ENCODE results near the gene EVA1A. TPM values are rescaled to one million over a fixed set of nuclear protein-coding genes. Genes with fewer than 3 reads are reported as not detected.

EVA1A gene
- total and polyA plus RNA-seq, 7 donors, result 0.51 to 2.5 (median 0.83) TPM

DNA sequence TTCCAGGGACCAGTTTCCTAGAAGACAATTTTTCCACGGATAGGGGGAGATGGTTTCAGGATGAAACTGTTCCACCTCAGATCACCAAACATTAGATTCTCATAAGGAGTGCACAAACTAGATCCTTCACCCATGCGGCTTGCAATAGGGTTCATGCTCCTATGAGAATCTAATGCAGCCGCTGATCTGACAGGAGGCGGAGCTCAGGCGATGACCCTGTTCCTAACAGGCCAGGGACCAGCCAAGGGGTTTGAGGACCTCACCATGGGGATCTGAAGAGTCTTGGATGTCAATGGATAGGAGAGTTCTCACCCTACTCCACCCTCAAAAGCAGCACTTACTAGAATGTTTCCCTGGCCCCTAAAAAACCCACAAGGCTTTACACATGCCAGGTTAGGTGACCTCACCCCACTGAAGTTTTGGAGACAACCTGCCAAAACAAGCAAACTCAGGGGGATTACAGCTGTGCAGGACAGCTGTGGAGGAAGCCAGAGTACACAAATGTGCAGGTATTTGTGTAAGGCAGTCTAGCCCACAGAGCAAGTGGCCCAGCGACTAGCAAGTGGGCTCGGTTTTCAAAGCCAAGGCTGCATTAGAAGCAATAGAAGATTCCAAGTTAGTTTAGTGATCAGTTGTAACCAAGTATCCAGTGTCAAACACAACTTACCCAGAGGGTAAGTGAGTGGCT, 3.9 kb downstream of the EVA1A start:
- H3K36me3 ChIP-seq (ENCODE audit: insufficient read depth in 1 of 2, low read depth in 1 of 2), result no peaks in the 10 kb centered on the region
- 81 to 87% (median 86%) methylated on average over 7 of the region's 7 CpGs for WGBS, 3 donors
- H3K27ac ChIP-seq, result no peak overlapping the region
- H3K4me1 ChIP-seq, result peaks cover 5% of the 10 kb centered on the region
- intact Hi-C loops (cut with DNase I), result no loop called here
- H3K4me3 ChIP-seq, result no peak overlapping the region
- ATAC-seq, result no peak
- H3K9me3 ChIP-seq, result no peaks in the 10 kb centered on the region
- peaks cover 0 to 37% (median 2%) of the 10 kb centered on the region in 3 donors for H3K27me3 ChIP-seq (ENCODE audit: insufficient read depth in 3 of 3, low read length in 2 of 3)
- no peak for TF ChIP-seq CTCF (IDR thresholded peaks at IDR 0.05)
- DNase-seq, result no peak

DNA sequence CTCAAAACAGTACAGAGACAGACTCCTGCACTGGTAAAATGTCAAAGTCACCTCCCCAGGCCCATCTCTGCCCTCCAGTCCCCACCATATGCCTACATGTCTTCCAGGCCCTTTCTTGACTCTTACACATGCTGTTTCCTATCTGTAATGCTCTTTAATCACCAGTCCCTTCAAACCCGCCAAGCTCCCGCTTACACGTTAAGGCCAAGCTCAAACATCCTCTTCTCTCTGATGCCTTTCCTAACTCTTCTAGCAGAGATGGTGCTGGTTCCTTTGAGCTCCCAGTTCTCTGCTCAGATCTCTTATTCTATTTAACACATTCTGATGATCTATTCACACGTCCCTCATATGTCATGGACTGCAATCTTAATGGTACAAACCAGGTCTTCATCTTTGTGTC, 5.0 kb downstream of the EVA1A start:
- intact Hi-C loops (cut with DNase I), result no loop called here
- no peak overlapping the region for H3K27ac ChIP-seq
- DNase-seq (no peak), ATAC-seq (no peak)
- no peaks in the 10 kb centered on the region for H3K36me3 ChIP-seq (ENCODE audit: insufficient read depth in 1 of 2, low read depth in 1 of 2)
- WGBS, 3 donors, result 83 to 86% (median 86%) methylated on average over 4 of the region's 4 CpGs
- peaks cover 0 to 27% (median 2%) of the 10 kb centered on the region in 3 donors for H3K27me3 ChIP-seq (ENCODE audit: insufficient read depth in 3 of 3, low read length in 2 of 3)
- H3K4me1 ChIP-seq, result no peaks in the 10 kb centered on the region
- H3K9me3 ChIP-seq, result no peaks in the 10 kb centered on the region
- H3K4me3 ChIP-seq, result no peak overlapping the region
- TF ChIP-seq CTCF (IDR thresholded peaks at IDR 0.05), result no peak

DNA sequence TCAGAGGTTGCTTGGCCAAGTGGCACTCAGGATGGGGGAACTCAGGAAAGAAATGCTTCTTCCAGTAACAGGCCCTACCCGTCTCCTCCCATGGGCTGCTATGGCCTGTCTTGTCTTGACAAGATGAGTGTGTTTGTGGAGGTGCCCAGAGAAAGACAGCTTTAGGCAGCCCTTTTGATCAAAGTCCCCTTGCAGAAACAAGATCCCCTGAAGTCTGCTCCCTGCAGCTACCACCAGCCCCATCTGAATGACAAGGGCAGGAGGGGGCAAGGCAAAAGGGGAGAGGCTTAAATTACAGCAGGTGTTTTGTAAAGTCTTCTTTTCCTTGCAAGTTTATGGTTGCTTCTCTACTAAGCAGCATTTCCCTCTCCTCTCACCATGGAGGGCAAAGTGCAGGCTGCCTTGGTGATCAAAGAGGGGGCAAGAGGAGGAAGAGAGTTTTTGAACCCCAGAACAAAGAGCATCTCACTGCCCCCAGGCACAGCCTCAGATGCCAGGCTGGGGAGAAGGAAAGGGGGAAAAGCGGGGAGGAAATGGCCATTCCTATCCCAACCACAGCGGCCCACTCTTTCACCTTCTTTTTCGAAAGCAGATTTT, 6.7 kb downstream of the EVA1A start:
- ATAC-seq, result no peak
- WGBS, 3 donors, result 78 to 89% (median 85%) methylated on average over 4 of the region's 4 CpGs
- Histone ChIP-seq H3K4me3 (no peak overlapping the region), H3K36me3 (ENCODE audit: insufficient read depth in 1 of 2, low read depth in 1 of 2) (no peaks in the 10 kb centered on the region), H3K27ac (no peak overlapping the region), H3K9me3 (no peaks in the 10 kb centered on the region), H3K27me3 (ENCODE audit: insufficient read depth in 3 of 3, low read length in 2 of 3) (peaks cover 0 to 14% (median 2%) of the 10 kb centered on the region in 3 donors), H3K4me1 (no peaks in the 10 kb centered on the region)
- no peak for DNase-seq
- intact Hi-C loops (cut with DNase I), result no loop called here
- no peak for TF ChIP-seq CTCF (IDR thresholded peaks at IDR 0.05)

- H3K9me3 ChIP-seq, result no peaks in the 10 kb centered on the region
- intact Hi-C loops (cut with DNase I), result no loop called here
Observed at GRCh38 chr2:75552222-75552621, 8.5 kb downstream of the EVA1A start.

More at GRCh38 chr2:75552222-75552621, 8.5 kb downstream of the EVA1A start:
- ATAC-seq (no peak), DNase-seq (no peak)
- Histone ChIP-seq H3K4me3 (no peak overlapping the region), H3K27me3 (ENCODE audit: insufficient read depth in 3 of 3, low read length in 2 of 3) (peaks cover 0 to 2% (median under 1%) of the 10 kb centered on the region in 3 donors), H3K27ac (no peak overlapping the region), H3K36me3 (ENCODE audit: insufficient read depth in 1 of 2, low read depth in 1 of 2) (no peaks in the 10 kb centered on the region), H3K4me1 (no peaks in the 10 kb centered on the region)
- TF ChIP-seq CTCF (IDR thresholded peaks at IDR 0.05), result no peak
- WGBS, 3 donors, result 89 to 100% (median 91%) methylated on average over 1 of the region's 1 CpG

All from psoas muscle (tissue), 8 donors.